DOHH2 (cell line): Measurements from ENCODE around the gene VPREB1.

Experiments
- H3F3A ChIP-seq: fragments of 200-600 bp; sonication (generic), shearing (Covaris generic); 2 replicates; pipeline ENCODE4 v1.6.0; 2016; ENCODE audit warnings: antibody characterized with exemption, mild to moderate bottlenecking; ENCODE audit not compliant: control insufficient read depth, insufficient read depth
- H3K27ac ChIP-seq: fragments of 200-600 bp; sonication (generic); 2 replicates; pipeline ENCODE4 v1.5.1; 2014; ENCODE audit warnings: low read depth, mild to moderate bottlenecking, low read length, moderate library complexity
- H3K27me3 ChIP-seq: fragments of 200-600 bp; sonication (generic); 2 replicates; pipeline ENCODE4 v1.6.1; 2014; ENCODE audit warnings: mild to moderate bottlenecking, low read length, mixed read lengths; ENCODE audit not compliant: control insufficient read depth
- H3K36me3 ChIP-seq: fragments of 200-600 bp; sonication (generic); 2 replicates; pipeline ENCODE4 v1.6.1; 2014; ENCODE audit warnings: mild to moderate bottlenecking, low read length, moderate library complexity, mixed read lengths; ENCODE audit not compliant: control insufficient read depth
- H3K4me1 ChIP-seq: fragments of 200-600 bp; sonication (generic); 2 replicates; pipeline ENCODE4 v1.6.1; 2014; ENCODE audit warnings: mild to moderate bottlenecking, low read length, mixed read lengths; ENCODE audit not compliant: control insufficient read depth
- H3K4me2 ChIP-seq: fragments of 200-600 bp; sonication (generic); 2 replicates; pipeline ENCODE4 v1.6.0; 2014; ENCODE audit warnings: mild to moderate bottlenecking, low read length, moderate library complexity
- H3K4me3 ChIP-seq: fragments of 200-600 bp; sonication (generic); 2 replicates; pipeline ENCODE4 v1.5.1; 2014; ENCODE audit warnings: mild to moderate bottlenecking, low read length, mixed read lengths
- H3K79me2 ChIP-seq: fragments of 200-600 bp; sonication (generic); 2 replicates; pipeline ENCODE4 v1.6.1; 2014; ENCODE audit warnings: mild to moderate bottlenecking, low read length, mixed read lengths; ENCODE audit not compliant: control insufficient read depth
- H3K9me2 ChIP-seq: fragments of 200-600 bp; sonication (generic); replicated peaks from 2 replicates; pipeline ENCODE4 v1.6.1; 2014; ENCODE audit warnings: mild to moderate bottlenecking, low read length, mixed read lengths; ENCODE audit not compliant: control insufficient read depth
- H3K9me3 ChIP-seq: fragments of 200-600 bp; sonication (generic); 2 replicates; pipeline ENCODE4 v1.6.1; 2014; ENCODE audit warnings: antibody characterized with exemption, low read length, mixed read lengths; ENCODE audit not compliant: control insufficient read depth, insufficient read depth
- H4K20me1 ChIP-seq: fragments of 200-600 bp; sonication (generic); 2 replicates; pipeline ENCODE4 v1.6.0; 2014; ENCODE audit warnings: low read depth, mild to moderate bottlenecking, antibody characterized with exemption, low read length, moderate library complexity; ENCODE audit not compliant: control insufficient read depth, insufficient read depth
- CTCF ChIP-seq: fragments of 200-600 bp; sonication (generic); IDR thresholded peaks from one replicate; pipeline ENCODE4 v1.5.1; 2014; ENCODE audit warnings: antibody characterized with exemption, mild to moderate bottlenecking, low read depth, low read length; ENCODE audit not compliant: poor library complexity, severe bottlenecking
- EZH2phosphoT487 ChIP-seq: fragments of 200-600 bp; sonication (generic); IDR thresholded peaks from 2 replicates; pipeline ENCODE4 v1.6.1; 2017; ENCODE audit warnings: borderline replicate concordance, mild to moderate bottlenecking, antibody characterized with exemption, low read length, moderate library complexity, mixed read lengths

The VPREB1 gene

GRCh38 chr22:22196018-22196533 lies 48.5 kb upstream of the VPREB1 start:
- Histone ChIP-seq H3K4me3 (peak overlapping the region; percentile 86), H3K27me3 (no peaks in the 10 kb centered on the region), H3K27ac (peak overlapping the region; percentile 96), H4K20me1 (no peaks in the 10 kb centered on the region), H3F3A (peaks cover 39% of the 10 kb centered on the region), H3K4me1 (peaks cover 72% of the 10 kb centered on the region), H3K4me2 (peak overlapping the region; percentile 64), H3K36me3 (peaks cover 17% of the 10 kb centered on the region), H3K9me3 (no peaks in the 10 kb centered on the region), H3K79me2 (peaks cover 25% of the 10 kb centered on the region), H3K9me2 (no peaks in the 10 kb centered on the region)
- TF ChIP-seq CTCF (no peak), EZH2phosphoT487 (no peak)

- Histone ChIP-seq H3K27me3 (no peaks in the 10 kb centered on the region), H3K4me1 (peaks cover 81% of the 10 kb centered on the region), H4K20me1 (no peaks in the 10 kb centered on the region), H3K4me3 (peak overlapping the region; percentile 86), H3K9me3 (no peaks in the 10 kb centered on the region), H3K4me2 (peak overlapping the region; percentile 64), H3K79me2 (peaks cover 25% of the 10 kb centered on the region), H3K9me2 (no peaks in the 10 kb centered on the region), H3K27ac (peak overlapping the region; percentile 96), H3F3A (peaks cover 44% of the 10 kb centered on the region), H3K36me3 (peaks cover 17% of the 10 kb centered on the region)
- no peak for TF ChIP-seq EZH2phosphoT487
- TF ChIP-seq CTCF, result no peak
Measured at GRCh38 chr22:22196833-22197477, 47.6 kb upstream of the VPREB1 start.

- peaks cover 17% of the 10 kb centered on the region for H3K36me3 ChIP-seq
- peak overlapping the region; percentile 86 for H3K4me3 ChIP-seq
- TF ChIP-seq EZH2phosphoT487 (no peak), CTCF (no peak)
- H3K27ac ChIP-seq, result peak overlapping the region; percentile 96
- no peaks in the 10 kb centered on the region for H4K20me1 ChIP-seq
- peak overlapping the region; percentile 64 for H3K4me2 ChIP-seq
- H3K4me1 ChIP-seq, result peaks cover 84% of the 10 kb centered on the region
- H3K9me2 ChIP-seq, result no peaks in the 10 kb centered on the region
- peaks cover 25% of the 10 kb centered on the region for H3K79me2 ChIP-seq
- no peaks in the 10 kb centered on the region for H3K9me3 ChIP-seq
- H3K27me3 ChIP-seq, result no peaks in the 10 kb centered on the region
- H3F3A ChIP-seq, result peaks cover 47% of the 10 kb centered on the region
Measured at GRCh38 chr22:22197993-22198402, 46.6 kb upstream of the VPREB1 start.
